GM10847 (cell line): ENCODE measurements around the gene ZNF346.

Experiments used
- POLR2A ChIP-seq: IDR thresholded peaks from 2 replicates; pipeline ENCODE4 v1.6.1; 2011; ENCODE audit not compliant: insufficient read length; ENCODE audit errors: extremely low read depth

ZNF346 gene, protein sequence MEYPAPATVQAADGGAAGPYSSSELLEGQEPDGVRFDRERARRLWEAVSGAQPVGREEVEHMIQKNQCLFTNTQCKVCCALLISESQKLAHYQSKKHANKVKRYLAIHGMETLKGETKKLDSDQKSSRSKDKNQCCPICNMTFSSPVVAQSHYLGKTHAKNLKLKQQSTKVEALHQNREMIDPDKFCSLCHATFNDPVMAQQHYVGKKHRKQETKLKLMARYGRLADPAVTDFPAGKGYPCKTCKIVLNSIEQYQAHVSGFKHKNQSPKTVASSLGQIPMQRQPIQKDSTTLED

GRCh38 chr5:177022386-177023302 lies at the start of gene ZNF346:
TSS of gene ZNF346 (plus strand) at chr5:177022696. CDS start at chr5:177022739, 43 bp downstream.
- TF ChIP-seq POLR2A: peak; percentile 74

DNA sequence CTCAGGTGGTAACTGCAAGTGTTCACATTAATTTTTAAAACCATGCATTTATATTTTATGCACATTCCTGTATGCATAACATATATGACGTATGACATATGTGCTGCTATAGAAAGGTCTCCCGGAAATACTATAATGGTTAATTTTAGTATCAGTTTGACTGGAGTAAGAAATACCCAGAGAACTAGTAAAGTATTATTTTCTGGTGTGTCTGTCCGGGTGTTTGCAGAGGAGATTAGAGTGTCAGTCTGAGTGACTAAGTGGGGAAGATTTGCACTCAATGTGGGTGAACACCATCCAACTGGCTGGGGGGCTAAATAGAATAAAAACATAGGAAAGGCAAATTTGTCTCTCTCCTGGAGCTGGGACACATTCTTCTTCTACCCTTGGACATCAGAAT lies 42.8 kb upstream of the ZNF346 start:
- no peak for TF ChIP-seq POLR2A

DNA sequence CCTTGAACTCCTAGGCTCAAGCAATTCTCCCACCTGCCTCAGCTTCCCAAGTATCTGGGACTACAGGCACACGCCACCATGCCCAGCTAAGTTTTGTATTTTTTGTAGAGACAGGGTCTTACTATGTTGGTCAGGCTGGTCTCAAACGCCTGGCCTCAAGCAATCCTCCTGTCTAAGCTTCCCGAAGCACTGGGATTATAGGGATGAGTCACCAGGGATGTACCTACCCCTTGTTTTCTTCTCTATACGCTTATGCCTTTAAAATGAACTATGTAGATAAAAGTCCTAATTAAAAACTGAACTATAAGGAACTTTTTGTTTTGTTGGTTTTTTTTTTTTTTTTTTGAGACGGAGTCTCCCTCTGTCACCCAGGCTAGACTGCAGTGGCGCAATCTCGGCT lies 41.7 kb upstream of the ZNF346 start:
- no peak for TF ChIP-seq POLR2A

DNA sequence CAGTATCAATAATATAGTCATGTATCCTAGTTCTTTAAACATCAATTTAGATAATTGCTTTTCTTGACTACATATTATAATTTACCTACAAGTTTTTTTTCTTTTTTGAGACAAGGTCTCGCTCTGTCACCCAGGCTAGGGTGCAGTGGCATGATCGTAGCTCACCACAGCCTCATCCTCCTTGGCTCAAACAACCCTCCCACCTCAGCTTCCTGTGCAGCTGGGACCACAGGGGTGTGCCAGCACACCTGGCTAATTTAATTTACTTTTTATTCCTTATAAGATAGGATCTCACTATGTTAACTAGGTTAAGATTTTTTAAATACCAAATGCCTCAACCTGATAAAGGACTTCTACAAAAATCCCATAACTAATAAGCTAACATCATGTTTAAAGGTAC lies 37.0 kb upstream of the ZNF346 start:
- no peak for TF ChIP-seq POLR2A

- TF ChIP-seq POLR2A: no peak
These were observed 36.2 kb upstream of the ZNF346 start for GRCh38 chr5:176986280-176986679.

DNA sequence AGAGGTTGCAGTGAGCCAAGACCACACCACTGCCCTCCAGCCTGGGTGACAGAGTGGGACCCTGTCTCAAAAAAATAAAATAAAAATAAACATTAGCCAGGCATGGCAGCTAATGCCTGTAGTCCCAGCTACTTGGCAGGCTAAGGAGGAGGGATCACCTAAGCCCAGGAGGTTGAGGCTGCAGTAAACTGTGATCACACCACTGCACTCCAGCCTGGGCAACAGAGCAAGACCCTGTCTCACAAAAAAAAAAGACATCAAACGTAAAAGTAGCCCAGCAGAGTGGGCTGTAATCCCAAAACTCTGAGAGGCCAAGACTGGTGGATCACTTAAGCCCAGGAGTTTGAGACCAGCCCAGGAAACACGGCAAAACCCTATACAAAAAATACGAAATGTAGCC lies 34.9 kb upstream of the ZNF346 start:
- TF ChIP-seq POLR2A: no peak

DNA sequence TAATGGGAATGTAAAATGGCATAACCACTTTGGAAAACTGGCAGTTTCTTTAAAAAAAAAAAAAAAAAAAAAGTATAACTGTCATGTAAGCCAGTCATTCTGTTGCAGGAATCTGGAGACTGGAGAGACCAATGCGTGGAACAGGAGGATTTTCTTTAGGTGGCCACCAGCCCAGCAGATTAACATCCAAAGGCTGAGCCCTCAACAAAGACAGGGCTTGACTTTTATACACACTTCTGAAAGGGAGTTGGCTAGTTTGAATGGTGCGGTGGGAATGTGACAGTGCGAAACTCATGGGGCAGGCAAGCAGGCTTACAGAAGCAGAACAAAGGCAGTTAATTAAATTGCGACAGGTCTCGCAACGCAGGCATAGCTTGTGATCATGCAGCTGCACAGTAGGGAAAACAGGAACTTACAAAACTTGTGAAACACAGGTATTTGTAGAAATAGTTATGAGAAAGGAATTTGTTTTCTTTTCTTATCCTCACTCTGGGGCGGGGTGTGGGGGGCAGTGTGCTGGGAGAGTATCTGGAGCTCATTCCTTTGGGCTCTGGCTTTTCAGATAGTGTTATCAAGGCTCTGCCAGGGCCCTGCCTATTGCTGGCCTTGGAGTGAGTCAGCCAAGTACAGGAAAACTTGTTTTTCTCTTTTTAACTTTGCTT lies 27.9 kb upstream of the ZNF346 start:
- no peak for TF ChIP-seq POLR2A

GRCh38 chr5:176995122-176995490 lies 27.4 kb upstream of the ZNF346 start:
- no peak for TF ChIP-seq POLR2A

DNA sequence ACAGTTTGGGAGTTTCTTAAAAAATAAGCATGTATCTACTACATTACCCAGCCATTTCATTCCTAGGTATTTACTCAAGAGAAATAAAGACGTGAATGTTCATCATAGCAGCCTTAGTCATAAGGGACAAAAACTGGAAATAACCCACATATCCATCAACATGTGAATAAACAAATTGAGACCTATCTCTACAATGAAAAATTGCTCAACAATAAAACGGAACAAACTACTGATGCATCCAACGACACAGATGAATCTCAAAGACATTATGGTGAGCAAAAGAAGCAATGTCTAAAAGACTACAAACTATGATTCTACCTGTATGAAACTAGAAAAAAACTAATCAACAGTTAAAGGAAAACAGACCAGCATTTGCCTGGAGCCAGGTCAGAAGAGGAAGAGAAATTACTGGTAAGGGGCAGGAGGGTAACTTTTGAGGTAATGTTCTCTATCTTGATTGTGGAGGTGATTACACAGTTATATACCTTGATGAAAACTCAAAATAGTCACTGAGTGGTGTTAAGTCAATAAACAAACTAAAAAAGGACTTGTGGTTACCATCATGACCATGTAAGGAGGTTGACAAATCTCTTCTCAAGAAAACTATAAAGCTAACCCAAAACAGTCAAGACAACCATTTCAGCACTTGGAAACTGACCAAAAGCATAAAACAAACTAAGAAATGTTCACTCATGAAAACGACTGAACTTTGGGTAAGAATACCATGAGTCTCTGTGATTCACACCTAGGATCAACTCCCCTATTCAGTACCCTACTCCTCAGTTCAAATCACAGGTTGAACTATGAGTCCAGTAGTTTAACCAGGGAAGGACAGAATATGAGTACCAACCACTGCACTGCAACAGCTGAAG lies 26.4 kb upstream of the ZNF346 start:
- TF ChIP-seq POLR2A: no peak

GRCh38 chr5:176996780-176997179 lies 25.7 kb upstream of the ZNF346 start:
- TF ChIP-seq POLR2A: no peak

- no peak for TF ChIP-seq POLR2A
These were observed 23.7 kb upstream of the ZNF346 start for GRCh38 chr5:176998828-176999227.

GRCh38 chr5:177003649-177004048 lies 18.8 kb upstream of the ZNF346 start:
- TF ChIP-seq POLR2A: no peak

DNA sequence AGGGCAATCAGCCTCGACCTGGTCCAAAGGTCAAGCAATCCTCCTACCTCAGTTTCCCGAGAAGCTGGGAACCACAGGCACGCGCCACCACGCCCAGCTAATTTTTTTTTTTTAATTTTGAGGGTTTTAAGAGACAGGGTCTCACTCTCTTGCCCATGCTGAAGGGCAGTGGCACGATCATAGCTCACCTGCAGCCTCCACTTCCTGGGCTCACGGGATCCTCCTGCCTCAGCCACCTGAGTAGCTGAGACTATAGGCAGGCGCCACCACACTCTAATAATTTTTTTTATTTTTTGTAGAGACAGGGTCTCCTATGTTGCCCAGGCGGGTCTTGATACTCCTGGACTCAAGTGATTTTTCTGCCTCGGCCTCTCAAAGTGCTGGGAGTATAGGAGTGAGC lies 17.5 kb upstream of the ZNF346 start:
- TF ChIP-seq POLR2A: no peak

- no peak for TF ChIP-seq POLR2A
These were observed 16.8 kb upstream of the ZNF346 start for GRCh38 chr5:177005619-177006264.

GRCh38 chr5:177006265-177006972 lies 16.1 kb upstream of the ZNF346 start, which contains the start of gene UIMC1:
TSS of gene UIMC1 (minus strand) at chr5:177006779. CDS start at chr5:176982615, 24,164 bp downstream.
- peak; percentile 48 for TF ChIP-seq POLR2A
